Bone marrow (tissue), 2 donors: ENCODE measurements around the gene APOL1.

Experiments used
- DNase-seq, 2 donors: peaks; one replicate each; lab custom pipeline; 2025; lab: John Stamatoyannopoulos, UW

Gene APOL1

GRCh38 chr22:36308880-36309279, 55.9 kb downstream of the APOL1 start:
- DNase-seq, result no peak

- DNase-seq, result no peak
Observed at GRCh38 chr22:36311386-36312085, 58.6 kb downstream of the APOL1 start.

- no peak for DNase-seq
Observed at GRCh38 chr22:36315325-36315724, 62.4 kb downstream of the APOL1 start.

- DNase-seq, result no peak
Observed at GRCh38 chr22:36316419-36316818, 63.5 kb downstream of the APOL1 start.
